Glutamatergic neuron (in vitro differentiated cells): Measurements from ENCODE around the gene TNS1. TPM values are rescaled to one million over a fixed set of nuclear protein-coding genes. Genes with fewer than 3 reads are reported as not detected.
A peak's percentile ranks its signal among the peaks of the same experiment; 100 is the strongest.

Experiments
- DNase-seq: peaks from one replicate; pipeline ENCODE4 v3.0.0; 2022
- H3K27ac Mint-ChIP-seq: one replicate; pipeline ENCODE4 v1.8.0; 2020; ENCODE audit warnings: mild to moderate bottlenecking, mixed read lengths, inconsistent platforms; ENCODE audit not compliant: unreplicated experiment
- H3K27me3 Mint-ChIP-seq: one replicate; pipeline ENCODE4 v1.8.0; 2020; ENCODE audit warnings: mild to moderate bottlenecking, moderate library complexity, mixed read lengths, inconsistent platforms; ENCODE audit not compliant: unreplicated experiment
- H3K36me3 Mint-ChIP-seq: one replicate; pipeline ENCODE4 v1.8.0; 2020; ENCODE audit warnings: mild to moderate bottlenecking, mixed read lengths, inconsistent platforms; ENCODE audit not compliant: unreplicated experiment
- H3K4me1 Mint-ChIP-seq: one replicate; pipeline ENCODE4 v1.8.0; 2020; ENCODE audit warnings: mild to moderate bottlenecking, low read depth, mixed read lengths, inconsistent platforms; ENCODE audit not compliant: unreplicated experiment
- H3K4me3 Mint-ChIP-seq: one replicate; pipeline ENCODE4 v1.8.0; 2020; ENCODE audit warnings: mild to moderate bottlenecking, mixed read lengths, inconsistent platforms; ENCODE audit not compliant: unreplicated experiment
- H3K9me3 Mint-ChIP-seq: one replicate; pipeline ENCODE4 v1.8.0; 2020; ENCODE audit warnings: mild to moderate bottlenecking, moderate library complexity, mixed read lengths, inconsistent platforms; ENCODE audit not compliant: unreplicated experiment
- CTCF ChIP-seq: fragments of 200-600 bp; sonication (generic); IDR thresholded peaks from one replicate; pipeline ENCODE4 v1.5.0; 2021; ENCODE audit not compliant: partially characterized antibody, unreplicated experiment
- total RNA-seq: library from RNA; stranded (reverse); fragmentation: NEBNext Ultra II Directional; extraction: Animal tissue kit (Norgen Biotek cat#: 25700); gene quantifications from one replicate; pipeline ENCODE4 v1.2.1, GENCODE V29; 2021; ENCODE audit not compliant: unreplicated experiment

TNS1 gene
- total RNA-seq, 1 donor from 2014 or later, result 3.2 TPM

- DNase-seq, result no peak
- TF ChIP-seq CTCF, result no peak
- Mint-ChIP-seq H3K27me3 (peaks cover 7% of the 10 kb centered on the region), H3K36me3 (no peaks in the 10 kb centered on the region), H3K4me3 (no peak overlapping the region), H3K4me1 (no peaks in the 10 kb centered on the region), H3K9me3 (no peaks in the 10 kb centered on the region), H3K27ac (no peak overlapping the region)
Observed at GRCh38 chr2:217900780-217901360, 101.9 kb downstream of the TNS1 start.

- no peak for DNase-seq
- H3K4me1 Mint-ChIP-seq, result no peaks in the 10 kb centered on the region
- H3K9me3 Mint-ChIP-seq, result no peaks in the 10 kb centered on the region
- H3K27ac Mint-ChIP-seq, result no peak overlapping the region
- no peak overlapping the region for H3K4me3 Mint-ChIP-seq
- no peak for TF ChIP-seq CTCF
- H3K27me3 Mint-ChIP-seq, result peaks cover 7% of the 10 kb centered on the region
- H3K36me3 Mint-ChIP-seq, result no peaks in the 10 kb centered on the region
Observed at GRCh38 chr2:217900010-217900779, 102.6 kb downstream of the TNS1 start.

- DNase-seq, result peak; percentile 75
- Mint-ChIP-seq H3K36me3 (no peaks in the 10 kb centered on the region), H3K4me1 (no peaks in the 10 kb centered on the region), H3K27ac (no peak overlapping the region), H3K9me3 (no peaks in the 10 kb centered on the region), H3K4me3 (no peak overlapping the region), H3K27me3 (peaks cover 8% of the 10 kb centered on the region)
- peak; percentile 75 for TF ChIP-seq CTCF
Observed at GRCh38 chr2:217899231-217900009, 103.4 kb downstream of the TNS1 start.

GRCh38 chr2:217897816-217898806, 104.7 kb downstream of the TNS1 start:
- no peak for DNase-seq
- TF ChIP-seq CTCF, result no peak
- no peak overlapping the region for H3K4me3 Mint-ChIP-seq
- no peaks in the 10 kb centered on the region for H3K4me1 Mint-ChIP-seq
- no peaks in the 10 kb centered on the region for H3K36me3 Mint-ChIP-seq
- no peaks in the 10 kb centered on the region for H3K9me3 Mint-ChIP-seq
- no peak overlapping the region for H3K27ac Mint-ChIP-seq
- peaks cover 7% of the 10 kb centered on the region for H3K27me3 Mint-ChIP-seq
